SK-N-MC (cell line): ENCODE results near the gene DLX2.

Source experiments
- EZH2 ChIP-seq: fragments of 200-600 bp; sonication (generic); IDR thresholded peaks from one replicate; pipeline ENCODE4 v1.6.1; 2017; ENCODE audit warnings: antibody characterized with exemption
- POLR2AphosphoS5 ChIP-seq: IDR thresholded peaks from 2 replicates; pipeline ENCODE4 v1.6.1; 2012; ENCODE audit warnings: mild to moderate bottlenecking, low read depth, low read length, borderline replicate concordance

GRCh38 chr2:172113617-172114016, 10.9 kb upstream of the DLX2 start:
- TF ChIP-seq POLR2AphosphoS5 (no peak), EZH2 (no peak)
